GM19397 (cell line): ENCODE data around the gene EPB41L5.
"Not testable (repeated sequence)": the region's sequence is repeated elsewhere in the genome, so short reads cannot be mapped to it uniquely, and the experiment has no call there.

Source experiments
- ATAC-seq: cut with Tn5 transposase; IDR thresholded peaks from one replicate; pipeline ENCODE4 v1.9.1; 2021; ENCODE audit warnings: mild to moderate bottlenecking, moderate library complexity; ENCODE audit not compliant: unreplicated experiment

Gene EPB41L5

DNA sequence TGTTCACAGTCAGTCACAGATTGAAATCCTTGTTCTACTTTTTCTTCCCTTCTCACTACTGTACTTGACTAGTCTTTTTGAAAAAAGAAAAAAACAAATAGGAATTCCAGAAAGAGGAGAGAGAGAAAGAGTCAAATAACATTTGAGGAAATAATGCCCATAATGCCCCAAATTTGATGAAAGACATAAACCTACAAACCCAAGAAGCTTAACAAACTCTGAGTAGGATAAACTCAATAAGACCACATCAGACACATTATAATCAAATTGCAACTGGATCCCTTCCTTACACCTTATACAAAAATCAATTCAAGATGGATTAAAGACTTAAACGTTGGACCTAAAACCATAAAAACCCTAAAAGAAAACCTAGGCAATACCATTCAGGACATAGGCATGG, 179.4 kb downstream of the EPB41L5 start:
- no peak for ATAC-seq

DNA sequence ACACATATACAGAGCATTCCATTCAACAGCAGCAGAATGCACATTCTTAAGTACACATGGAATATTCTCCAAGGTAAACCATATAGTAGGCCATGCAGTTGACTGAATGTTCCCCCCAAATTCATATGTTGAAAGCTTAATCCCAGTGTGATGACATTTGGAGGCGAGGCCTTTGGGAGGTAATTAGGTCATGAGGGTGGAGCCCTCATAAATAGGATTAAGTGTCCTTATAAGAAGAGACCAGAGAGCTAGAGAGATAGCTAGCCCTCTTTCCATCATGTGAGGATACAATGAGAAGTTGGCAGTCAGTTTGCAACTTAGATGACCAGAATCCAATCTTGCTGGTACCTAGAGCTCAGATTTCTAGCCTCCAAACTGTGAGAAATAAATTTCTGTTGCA, 182.7 kb downstream of the EPB41L5 start:
- ATAC-seq, result no peak

GRCh38 chr2:120199817-120200459, 187.1 kb downstream of the EPB41L5 start:
- not testable (repeated sequence) for ATAC-seq

GRCh38 chr2:120203251-120204021, 190.6 kb downstream of the EPB41L5 start:
- no peak for ATAC-seq

- no peak for ATAC-seq
These were observed 191.1 kb downstream of the EPB41L5 start for GRCh38 chr2:120204022-120204405.

DNA sequence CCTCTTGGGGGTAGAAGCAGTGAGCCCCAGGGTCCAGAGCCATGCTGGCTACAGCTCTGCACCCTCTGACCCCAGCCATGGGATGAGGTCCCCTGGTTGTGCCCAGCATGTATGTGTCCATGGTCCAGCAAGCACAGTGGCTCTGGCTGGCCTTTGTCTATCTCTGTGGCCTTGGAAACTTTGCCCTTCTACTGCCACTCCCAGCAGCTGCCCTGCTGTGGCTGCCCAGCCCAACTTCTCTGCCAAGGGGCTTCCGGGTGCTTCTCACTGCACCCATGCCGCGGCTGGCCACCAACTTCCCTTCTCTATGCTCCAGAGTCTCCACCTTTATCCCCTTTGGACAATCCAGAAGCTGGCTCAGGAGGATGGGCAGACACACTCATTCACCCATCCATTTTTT, 191.5 kb downstream of the EPB41L5 start:
- ATAC-seq, result no peak

GRCh38 chr2:120204945-120205670, 192.2 kb downstream of the EPB41L5 start:
- no peak for ATAC-seq

GRCh38 chr2:120206022-120206581, 193.2 kb downstream of the EPB41L5 start:
- ATAC-seq, result no peak

GRCh38 chr2:120208381-120209353, 195.8 kb downstream of the EPB41L5 start:
- no peak for ATAC-seq

DNA sequence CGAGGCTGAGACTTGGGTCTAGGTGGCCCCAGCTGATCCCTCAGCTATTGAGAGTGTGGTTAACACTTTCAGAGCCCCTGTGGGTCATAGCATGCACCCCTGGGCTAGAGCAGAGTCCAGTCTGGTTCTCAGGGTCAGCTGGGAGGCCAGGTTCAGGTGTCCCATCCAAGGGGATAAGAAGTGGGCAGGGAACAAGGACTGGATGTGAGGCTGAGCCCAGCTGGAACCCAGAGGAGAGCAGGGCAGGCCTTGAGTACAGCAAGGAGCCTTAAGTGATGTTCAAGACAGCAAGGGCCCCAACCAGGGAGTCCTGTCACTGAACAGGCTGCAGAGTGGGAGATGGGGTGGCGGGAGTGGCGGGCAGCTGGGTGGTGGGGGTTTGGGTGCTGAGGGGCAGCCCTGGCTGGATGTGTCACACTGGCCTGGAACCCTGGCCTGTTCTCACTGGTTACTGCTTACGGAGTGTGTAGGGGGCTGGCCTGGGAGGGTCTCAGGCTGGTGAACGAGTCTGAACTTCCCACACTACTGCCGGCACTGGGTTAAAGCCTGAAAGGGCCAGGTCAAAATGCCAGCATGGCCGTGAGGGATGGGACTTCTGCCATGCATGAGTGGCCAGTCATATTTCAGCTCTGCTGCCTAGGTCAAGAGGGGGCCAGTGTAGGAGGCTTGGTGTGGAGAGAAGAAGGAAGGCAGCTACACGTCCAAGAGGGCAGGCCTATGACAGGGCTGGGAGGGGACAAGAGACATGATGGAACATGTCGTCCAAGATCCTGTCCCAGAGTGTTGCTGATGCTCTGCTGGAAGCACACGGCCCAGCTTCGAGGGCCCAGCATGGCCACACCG, 196.8 kb downstream of the EPB41L5 start:
- ATAC-seq, result no peak

DNA sequence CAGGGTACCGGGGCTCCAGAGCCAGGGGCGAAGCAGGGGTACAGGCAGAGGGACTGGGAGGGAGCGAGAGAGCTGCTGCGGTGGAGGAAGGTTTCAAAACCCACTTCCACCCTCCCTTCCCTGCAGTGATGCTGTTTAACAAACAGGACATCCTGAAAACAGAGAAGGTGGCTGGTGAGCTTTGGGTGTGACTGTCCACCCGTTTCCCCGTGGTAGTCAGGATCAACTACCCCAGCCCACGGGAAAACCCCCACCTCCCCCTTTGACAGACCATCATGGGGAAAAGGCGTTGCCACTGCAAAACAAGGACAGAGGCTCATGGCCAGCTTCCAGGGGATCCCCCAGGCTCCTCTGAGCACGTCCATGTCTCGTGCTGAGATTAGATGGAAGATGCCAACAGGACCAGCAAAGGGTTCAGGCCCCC, 197.4 kb downstream of the EPB41L5 start:
- no peak for ATAC-seq

- ATAC-seq, result no peak
These were observed 205.3 kb downstream of the EPB41L5 start for GRCh38 chr2:120218181-120218580.

DNA sequence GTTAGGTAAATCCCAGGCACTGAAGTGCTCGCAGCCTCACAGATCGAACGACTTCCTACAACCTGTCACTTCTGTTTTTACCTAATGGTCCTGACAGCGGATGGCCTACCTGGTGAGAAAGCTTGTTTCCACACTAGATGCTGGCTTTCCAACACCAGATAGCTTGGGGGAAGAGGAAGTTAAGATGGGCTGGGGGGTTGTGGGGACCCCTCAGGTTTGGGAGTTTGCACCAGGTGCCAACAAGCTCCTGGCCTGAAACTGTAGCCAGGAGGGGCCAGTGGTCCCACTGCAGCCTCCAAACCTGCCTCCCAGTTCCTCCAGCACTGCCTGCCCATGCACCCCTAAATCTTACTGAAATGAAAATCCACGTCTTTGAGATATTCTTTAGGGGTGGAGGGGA, 206.4 kb downstream of the EPB41L5 start:
- ATAC-seq, result no peak

DNA sequence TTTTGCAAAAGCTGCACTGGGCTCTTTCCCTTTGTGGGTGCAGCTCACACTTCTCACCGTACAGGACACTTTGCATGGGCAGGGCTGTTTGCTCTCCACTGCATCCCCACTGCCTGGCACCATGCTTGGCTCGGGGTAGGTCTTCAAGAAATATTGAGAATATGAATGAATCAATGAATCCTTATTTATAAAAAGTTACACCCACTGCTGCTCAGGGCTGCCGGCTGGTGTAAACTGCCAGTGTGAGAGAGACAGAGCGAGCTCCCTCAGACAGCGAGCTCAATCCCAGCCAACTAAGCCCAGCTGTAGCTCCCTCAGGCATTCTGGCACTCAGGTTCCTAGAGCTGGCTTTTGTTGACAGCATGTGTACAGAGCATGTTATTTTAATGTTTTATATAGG, 206.9 kb downstream of the EPB41L5 start:
- no peak for ATAC-seq

GRCh38 chr2:120220756-120221155, 207.9 kb downstream of the EPB41L5 start:
- no peak for ATAC-seq

DNA sequence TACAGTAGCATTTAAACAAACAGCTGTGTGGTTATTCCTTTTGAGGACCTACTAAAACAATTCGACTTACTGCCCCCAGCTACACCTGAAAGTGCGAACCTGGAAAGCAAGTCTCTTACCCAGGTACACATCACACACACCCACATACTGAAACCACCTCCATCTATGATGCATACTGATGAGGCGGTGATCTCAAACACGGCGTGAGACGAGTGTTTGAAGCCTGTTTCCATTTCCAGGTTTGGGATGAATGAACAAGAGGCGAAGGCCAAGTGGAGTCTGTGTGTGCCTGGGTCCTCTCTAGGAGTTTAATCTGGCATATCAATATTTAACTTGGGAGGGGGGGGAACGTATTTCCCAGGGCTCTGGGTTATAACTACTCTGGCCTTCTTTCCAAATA, 208.7 kb downstream of the EPB41L5 start:
- no peak for ATAC-seq

- ATAC-seq, result no peak
These were observed 209.5 kb downstream of the EPB41L5 start for GRCh38 chr2:120222186-120223033.

GRCh38 chr2:120223034-120223912, 210.4 kb downstream of the EPB41L5 start, which contains the start of gene TMEM185B:
Gene TMEM185B, minus strand, starts transcription at chr2:120223400. Its CDS starts 424 bp downstream, at chr2:120222976.
- ATAC-seq, result peak; percentile 87
